OCI-LY7 (cell line): ENCODE data around the gene WDR86. TPM values are rescaled to one million over a fixed set of nuclear protein-coding genes. Genes with fewer than 3 reads are reported as not detected.

Source experiments
- BruUV-seq: library from RNA; stranded (reverse); fragments of 400-500 nt; replicated peaks from 2 replicates; lab custom pipeline; 2021; lab: Mats Ljungman, UMichigan
- CTCF ChIA-PET: fragments of 300-600 bp; sonication (Branson Sonifier 250); formaldehyde crosslinking; loops from one replicate; lab custom pipeline; 2022; ENCODE audit warnings: antibody characterized with exemption; ENCODE audit not compliant: unreplicated experiment; lab: Charles Lee
- POLR2A ChIA-PET: fragments of 300-600 bp; sonication (Branson Sonifier 250); formaldehyde crosslinking; loops from one replicate; lab custom pipeline; 2022; ENCODE audit warnings: antibody characterized with exemption; lab: Charles Lee
- DNase-seq: peaks from one replicate; pipeline ENCODE4 v3.0.0-alpha.2; 2015; ENCODE audit warnings: low spot score
- H2AFZ ChIP-seq: fragments of 200-600 bp; sonication (generic), shearing (Covaris generic); 2 replicates; pipeline ENCODE4 v1.6.1; 2014; ENCODE audit warnings: mild to moderate bottlenecking, antibody characterized with exemption, low read length, moderate library complexity
- H3K27ac ChIP-seq: fragments of 200-600 bp; sonication (generic); 2 replicates; pipeline ENCODE4 v1.5.1; 2014; ENCODE audit warnings: mixed run types, low read depth, mild to moderate bottlenecking, moderate library complexity, low read length, inconsistent platforms; ENCODE audit not compliant: poor library complexity, severe bottlenecking
- H3K36me3 ChIP-seq: fragments of 200-600 bp; sonication (generic); 2 replicates; pipeline ENCODE4 v1.6.1; 2014; ENCODE audit warnings: mild to moderate bottlenecking, antibody characterized with exemption, low read length, moderate library complexity, mixed read lengths; ENCODE audit not compliant: insufficient read depth
- H3K4me1 ChIP-seq: fragments of 200-600 bp; sonication (generic); 2 replicates; pipeline ENCODE4 v1.5.1; 2014; ENCODE audit warnings: mild to moderate bottlenecking, low read length; ENCODE audit not compliant: insufficient read depth, poor library complexity, severe bottlenecking
- H3K4me2 ChIP-seq: fragments of 200-600 bp; sonication (generic); 2 replicates; pipeline ENCODE4 v1.6.1; 2014; ENCODE audit warnings: mild to moderate bottlenecking, low read length
- H3K4me3 ChIP-seq: fragments of 200-600 bp; sonication (generic); 2 replicates; pipeline ENCODE4 v1.5.1; 2014; ENCODE audit warnings: mild to moderate bottlenecking, low read depth, low read length; ENCODE audit not compliant: poor library complexity, severe bottlenecking
- H3K79me2 ChIP-seq: fragments of 200-600 bp; sonication (generic); 2 replicates; pipeline ENCODE4 v1.6.1; 2016; ENCODE audit warnings: low read depth, mild to moderate bottlenecking, low read length, moderate library complexity, mixed read lengths; ENCODE audit not compliant: insufficient read depth
- H3K9me2 ChIP-seq: fragments of 200-600 bp; sonication (generic); 2 replicates; pipeline ENCODE4 v1.6.1; 2016; ENCODE audit warnings: mild to moderate bottlenecking, low read length, mixed read lengths; ENCODE audit not compliant: insufficient read depth
- H3K9me3 ChIP-seq: fragments of 200-600 bp; sonication (generic); 2 replicates; pipeline ENCODE4 v1.6.1; 2014; ENCODE audit warnings: mild to moderate bottlenecking, mixed run types, low read length, mixed read lengths
- H4K20me1 ChIP-seq: fragments of 200-600 bp; sonication (generic); 2 replicates; pipeline ENCODE4 v1.6.1; 2014; ENCODE audit warnings: mild to moderate bottlenecking, antibody characterized with exemption, low read length, moderate library complexity, mixed read lengths; ENCODE audit not compliant: insufficient read depth
- CTCF ChIP-seq: fragments of 200-600 bp; sonication (generic); conservative IDR thresholded peaks from 2 replicates; pipeline ENCODE4 v1.5.1; 2014; ENCODE audit warnings: mild to moderate bottlenecking, antibody characterized with exemption, low read length, moderate library complexity, mixed read lengths
- EZH2phosphoT487 ChIP-seq: fragments of 200-600 bp; sonication (generic); IDR thresholded peaks from 2 replicates; pipeline ENCODE4 v1.6.1; 2018; ENCODE audit warnings: low read depth, borderline replicate concordance, mild to moderate bottlenecking, mixed run types, antibody characterized with exemption, low read length, moderate library complexity, mixed read lengths
- intact Hi-C: fragments of 100-400 bp; cut with micrococcal nuclease; formaldehyde crosslinking; loops from one replicate; pipeline ENCODE4 v1.10.0; 2022; ENCODE audit not compliant: unreplicated experiment
- total RNA-seq, 2 experiments: library from RNA; depleted of rRNA in 1 of 2; stranded (reverse); fragments of >200 nt in 1 of 2; shearing (Covaris generic) in 1 of 2; gene quantifications; 2 replicates each; pipeline ENCODE4 v1.2.3, GENCODE V29; 2014 to 2022

Gene WDR86
- total RNA-seq, 2 experiments from 2014 or later: 0.44 to 0.51 TPM

- Histone ChIP-seq H3K4me1 (peaks cover 65% of the 10 kb centered on the region), H3K79me2 (peaks cover 9% of the 10 kb centered on the region; the same call in 1 of the 2 replicates), H4K20me1 (no peaks in the 10 kb centered on the region), H2AFZ (peak overlapping the region; percentile 63; the same call in 1 of the 2 replicates), H3K4me2 (peak overlapping the region; percentile 85), H3K9me2 (no peaks in the 10 kb centered on the region), H3K27ac (peak overlapping the region; percentile 94), H3K4me3 (peak overlapping the region; percentile 62), H3K9me3 (no peaks in the 10 kb centered on the region), H3K36me3 (peaks cover 74% of the 10 kb centered on the region)
- DNase-seq: peak; percentile 29
- no TSS peak for BruUV-seq
- ChIA-PET CTCF (no interaction called here), POLR2A (no interaction called here)
- TF ChIP-seq CTCF (no peak), EZH2phosphoT487 (no peak)
- intact Hi-C loops: loop anchor here (10.0 kb wide), 1 partner anchor 1086 kb away; the partner anchor contains the start of gene KMT2C
Measured at GRCh38 chr7:151348970-151349369, 60.9 kb downstream of the WDR86 start.

GRCh38 chr7:151347200-151347599 lies 62.6 kb downstream of the WDR86 start:
- H2AFZ ChIP-seq: no peak overlapping the region
- H3K79me2 ChIP-seq: peaks cover 25% of the 10 kb centered on the region
- H3K4me1 ChIP-seq: peaks cover 71% of the 10 kb centered on the region
- no peak overlapping the region for H3K27ac ChIP-seq
- DNase-seq: no peak
- ChIA-PET CTCF (no interaction called here), POLR2A (interaction anchor here (0.6 kb wide), 1 partner anchor 661 kb away, joined by 3 read pairs; no protein-coding TSS in a partner anchor)
- no peak overlapping the region for H3K4me2 ChIP-seq
- TF ChIP-seq CTCF (no peak), EZH2phosphoT487 (no peak)
- H4K20me1 ChIP-seq: no peaks in the 10 kb centered on the region
- BruUV-seq: no TSS peak
- H3K4me3 ChIP-seq: no peak overlapping the region
- intact Hi-C loops: loop anchor here (10.0 kb wide), 1 partner anchor 1088 kb away; the partner anchor contains the start of gene KMT2C
- no peaks in the 10 kb centered on the region for H3K9me2 ChIP-seq
- no peaks in the 10 kb centered on the region for H3K9me3 ChIP-seq
- peaks cover 65% of the 10 kb centered on the region for H3K36me3 ChIP-seq

- H3K27ac ChIP-seq: peak overlapping the region; percentile 35
- H4K20me1 ChIP-seq: no peaks in the 10 kb centered on the region
- CTCF ChIA-PET: no interaction called here
Measured at GRCh38 chr7:151346470-151346769, 63.4 kb downstream of the WDR86 start.

More at GRCh38 chr7:151346470-151346769, 63.4 kb downstream of the WDR86 start:
- intact Hi-C loops: loop anchor here (10.0 kb wide), 1 partner anchor 1088 kb away; the partner anchor contains the start of gene KMT2C
- H3K79me2 ChIP-seq: peaks cover 29% of the 10 kb centered on the region
- H3K36me3 ChIP-seq: peaks cover 57% of the 10 kb centered on the region
- peaks cover 63% of the 10 kb centered on the region for H3K4me1 ChIP-seq
- BruUV-seq: no TSS peak
- POLR2A ChIA-PET: no interaction called here
- H3K9me3 ChIP-seq: no peaks in the 10 kb centered on the region
- no peak overlapping the region for H3K4me2 ChIP-seq
- no peak overlapping the region for H3K4me3 ChIP-seq
- H2AFZ ChIP-seq: no peak overlapping the region
- H3K9me2 ChIP-seq: no peaks in the 10 kb centered on the region
- DNase-seq: no peak
- TF ChIP-seq CTCF (no peak), EZH2phosphoT487 (no peak)
